HG03469 (cell line): ENCODE data around the gene DTD2.

ENCODE experiments used
- ATAC-seq: cut with Tn5 transposase; IDR thresholded peaks from one replicate; pipeline ENCODE4 v1.9.1; 2021; ENCODE audit warnings: mild to moderate bottlenecking, moderate library complexity, moderate number of reproducible peaks; ENCODE audit not compliant: unreplicated experiment

Gene DTD2

DNA sequence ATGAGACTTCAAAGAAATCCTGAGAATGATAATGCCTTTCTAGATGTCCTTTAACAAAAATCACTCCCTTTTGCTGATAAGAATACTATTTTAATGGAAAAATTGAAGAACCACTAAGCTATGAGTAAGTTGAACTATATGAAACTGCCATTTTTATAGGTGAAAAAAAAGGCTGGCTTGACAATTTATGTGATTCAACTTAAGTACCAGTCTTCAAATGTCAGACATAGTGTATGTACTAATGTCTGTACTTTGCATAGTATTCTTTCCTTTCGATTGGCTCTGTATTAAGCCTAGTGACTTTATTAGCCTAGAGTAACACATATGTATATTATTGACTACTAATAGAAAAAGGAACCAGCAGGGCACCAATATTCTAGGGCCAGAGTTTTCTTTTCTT is 48.9 kb downstream of the DTD2 start:
- no peak for ATAC-seq

DNA sequence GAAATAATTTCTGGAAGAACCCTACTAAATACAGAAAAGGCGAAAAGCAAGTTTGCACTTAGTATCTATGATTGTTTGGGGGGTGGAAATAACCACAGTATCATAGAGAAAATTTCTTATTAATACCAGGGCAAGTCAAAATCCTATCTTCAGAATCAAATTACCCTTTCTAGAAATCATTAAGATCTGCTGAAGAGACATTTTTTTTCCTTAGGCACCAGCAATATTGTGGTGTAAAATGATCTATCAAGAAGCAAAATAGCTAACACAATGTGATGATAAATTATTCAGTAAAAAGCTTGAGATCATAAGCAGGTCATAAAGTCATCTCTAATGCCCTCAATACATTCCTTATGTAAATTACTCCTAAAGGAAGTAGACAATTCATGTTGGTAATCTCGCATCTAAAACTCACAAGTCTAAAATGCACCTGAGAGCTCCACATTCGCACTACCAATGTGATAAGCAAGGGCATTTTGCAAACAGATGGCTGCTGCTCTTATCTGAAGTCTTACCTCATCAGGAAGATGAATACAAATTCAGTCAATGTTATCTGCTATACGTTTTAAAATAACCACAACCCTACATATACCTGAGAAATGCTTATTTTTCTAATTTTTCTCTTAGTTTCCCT is 51.6 kb downstream of the DTD2 start:
- no peak for ATAC-seq

DNA sequence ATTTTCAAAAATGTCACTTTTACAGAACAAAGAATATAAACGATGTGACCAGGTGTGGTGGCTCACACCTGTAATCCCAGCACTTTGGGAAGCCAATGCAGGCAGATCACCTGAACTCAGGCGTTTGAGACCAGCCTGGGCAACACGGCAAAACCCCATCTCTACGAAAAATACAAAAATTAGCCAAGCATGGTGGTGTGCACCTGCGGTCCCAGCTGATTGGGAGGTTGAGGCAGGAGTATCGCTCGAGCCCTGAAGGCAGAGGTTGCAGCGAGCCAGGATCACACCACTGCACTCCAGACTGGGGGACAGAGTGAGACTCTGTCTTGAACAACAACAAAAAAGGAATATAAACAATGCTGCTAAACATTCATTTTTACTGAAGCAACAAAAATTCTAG is 52.2 kb downstream of the DTD2 start:
- no peak for ATAC-seq

DNA sequence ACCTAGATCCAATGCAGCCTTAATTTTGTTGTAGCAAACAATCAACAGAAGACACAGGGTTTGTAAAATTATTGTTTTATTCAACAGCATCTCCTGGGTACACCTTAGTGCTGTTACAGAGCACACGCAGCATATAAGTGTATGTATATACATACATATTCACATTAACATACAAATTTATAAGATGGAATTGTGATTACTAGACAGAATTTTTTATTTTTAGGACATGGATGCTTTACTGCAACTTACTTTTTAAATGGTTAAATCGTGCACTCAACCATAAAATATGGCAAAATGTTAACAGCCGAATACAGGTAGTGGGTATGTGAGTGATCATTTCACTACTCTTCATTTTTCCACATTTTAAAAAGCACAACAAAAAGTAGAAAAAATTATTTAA is 53.6 kb downstream of the DTD2 start:
- no peak for ATAC-seq

DNA sequence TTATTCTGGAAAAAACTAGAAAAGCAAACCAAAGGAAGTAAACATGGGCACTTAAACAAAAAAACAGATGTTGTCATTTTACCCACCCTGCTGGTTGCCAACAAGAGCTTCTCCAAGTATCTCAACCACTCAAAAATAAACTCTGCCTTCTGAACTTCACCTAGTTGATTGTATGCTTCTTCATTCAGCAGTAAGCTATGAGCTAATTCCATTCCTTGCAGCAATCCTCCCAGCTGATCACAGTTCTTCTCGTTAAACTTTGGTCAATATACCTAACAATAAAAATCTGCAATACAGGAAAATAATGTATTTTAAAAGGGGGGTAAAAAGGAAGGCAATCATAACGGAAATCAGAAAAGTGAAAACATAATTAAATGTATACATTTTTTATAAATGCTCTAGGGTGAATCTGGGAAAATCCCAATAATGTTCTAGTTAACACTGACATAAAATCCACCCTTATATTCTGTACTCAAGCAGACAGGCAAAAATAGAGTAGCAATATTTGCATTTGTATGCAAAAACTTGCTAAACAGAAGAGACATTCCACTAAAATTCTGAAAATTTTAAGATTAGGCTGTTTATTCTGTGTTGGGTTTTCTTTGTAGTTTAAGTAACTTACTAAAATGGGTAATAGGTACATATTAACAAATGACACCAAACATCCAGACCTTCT is 54.4 kb downstream of the DTD2 start:
- ATAC-seq, result no peak

DNA sequence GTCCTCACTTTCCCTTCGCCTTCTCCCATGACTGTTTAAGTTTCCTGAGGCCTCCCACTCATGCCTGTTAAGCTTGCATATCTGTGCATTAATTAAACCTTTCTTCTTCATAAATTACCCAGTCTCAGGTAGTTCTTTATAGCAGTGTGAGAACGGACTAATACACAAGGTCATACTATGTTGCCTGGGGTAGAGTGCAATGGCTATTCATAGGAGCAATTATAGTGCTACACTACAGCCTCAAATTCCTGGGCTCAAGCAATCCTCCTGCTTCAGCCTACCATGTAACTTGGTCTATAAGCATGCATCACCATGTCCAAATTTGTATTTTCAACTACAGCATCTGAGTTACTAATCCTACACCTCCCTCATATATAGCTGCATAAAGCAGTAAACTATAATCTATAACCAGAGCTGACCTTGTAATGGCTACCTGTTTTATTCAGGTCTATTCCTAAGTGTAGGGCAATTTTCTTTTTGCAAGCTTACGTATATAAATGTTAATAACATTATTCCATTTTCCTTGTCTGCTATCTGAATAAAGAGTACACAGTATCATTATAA is 55.9 kb downstream of the DTD2 start:
- no peak for ATAC-seq

DNA sequence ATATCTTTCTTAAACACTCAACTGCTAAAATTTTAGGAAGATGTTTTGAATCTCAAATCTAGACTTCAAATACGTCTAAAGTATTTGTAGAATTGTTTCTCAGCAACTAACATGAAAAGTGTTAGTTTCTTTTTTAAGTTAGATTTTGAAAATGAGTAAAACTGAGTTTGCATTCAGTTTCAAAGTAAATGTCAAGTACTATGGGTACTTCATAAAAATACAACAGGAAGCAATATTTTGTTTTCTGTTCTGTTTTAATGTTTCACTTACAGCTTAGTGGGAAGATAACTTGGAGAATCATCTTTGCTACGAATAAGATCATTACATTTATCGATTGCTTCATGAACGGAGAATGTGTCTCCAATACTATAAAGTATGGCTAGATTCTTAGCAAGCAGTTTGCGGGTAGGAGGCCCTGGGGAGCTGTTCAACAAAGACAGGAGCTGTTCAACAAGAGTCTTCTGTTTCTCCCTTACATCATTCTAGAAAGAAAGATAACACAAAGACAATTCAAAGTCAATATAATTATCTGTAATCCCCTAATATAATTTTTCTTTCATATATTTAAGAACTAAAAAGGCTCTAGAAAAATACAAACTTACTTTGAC is 57.2 kb downstream of the DTD2 start:
- ATAC-seq, result no peak
